Activated CD4-positive, alpha-beta T cell treated with anti-CD3 and anti-CD28 coated beads, Interleukin-2, amount 50 U/mL, for 1 hour (primary cell): ENCODE data around the gene TXNDC16.

Experiments
- DNase-seq: peaks from one replicate; pipeline ENCODE4 v3.0.0-alpha.2; 2020

Gene TXNDC16

DNA sequence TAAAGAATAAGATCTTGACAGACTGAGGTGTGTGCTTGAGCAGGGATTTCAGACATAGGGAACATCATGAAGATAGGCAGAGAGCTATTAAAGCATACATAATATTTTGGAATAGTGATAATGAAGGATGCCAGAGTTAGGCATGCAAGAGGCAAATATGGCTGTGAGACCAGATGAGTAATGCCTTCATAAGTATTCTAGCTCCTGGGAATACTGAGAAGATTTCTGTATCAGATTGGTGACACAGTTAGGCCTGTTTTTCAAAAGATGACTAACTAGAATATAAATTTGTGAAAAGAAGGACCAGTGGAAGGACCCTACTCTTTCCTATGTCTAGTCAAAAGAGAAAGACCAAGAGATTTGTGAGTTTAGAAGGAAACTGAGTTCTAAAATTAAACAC, 108.8 kb downstream of the TXNDC16 start:
- no peak for DNase-seq

GRCh38 chr14:52442602-52443001, 109.7 kb downstream of the TXNDC16 start:
- DNase-seq: no peak

DNA sequence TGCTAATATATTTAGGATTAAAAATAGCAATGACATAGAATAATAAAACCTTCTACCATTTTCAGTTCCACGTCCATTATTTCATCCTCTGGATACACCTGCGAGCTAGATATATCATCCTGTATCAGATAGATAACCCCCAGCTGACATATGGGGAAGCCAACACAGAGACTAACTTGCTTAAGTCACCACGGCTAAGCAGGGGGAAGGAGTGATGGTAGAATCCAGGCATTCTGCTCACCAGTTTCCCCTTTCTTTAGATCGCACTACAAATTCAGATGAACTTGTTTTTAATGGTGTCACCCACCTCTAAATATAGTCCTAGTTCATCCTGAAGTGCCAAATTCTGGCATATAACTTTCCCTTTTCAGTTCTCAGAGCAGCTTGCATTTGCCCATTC, 110.1 kb downstream of the TXNDC16 start:
- no peak for DNase-seq

- no peak for DNase-seq
These were observed 112.8 kb downstream of the TXNDC16 start for GRCh38 chr14:52439476-52439875.

- no peak for DNase-seq
These were observed 117.3 kb downstream of the TXNDC16 start for GRCh38 chr14:52434955-52435354.

GRCh38 chr14:52430474-52430873, 121.8 kb downstream of the TXNDC16 start:
- DNase-seq: no peak

- DNase-seq: no peak
These were observed 122.9 kb downstream of the TXNDC16 start for GRCh38 chr14:52429451-52429850.

DNA sequence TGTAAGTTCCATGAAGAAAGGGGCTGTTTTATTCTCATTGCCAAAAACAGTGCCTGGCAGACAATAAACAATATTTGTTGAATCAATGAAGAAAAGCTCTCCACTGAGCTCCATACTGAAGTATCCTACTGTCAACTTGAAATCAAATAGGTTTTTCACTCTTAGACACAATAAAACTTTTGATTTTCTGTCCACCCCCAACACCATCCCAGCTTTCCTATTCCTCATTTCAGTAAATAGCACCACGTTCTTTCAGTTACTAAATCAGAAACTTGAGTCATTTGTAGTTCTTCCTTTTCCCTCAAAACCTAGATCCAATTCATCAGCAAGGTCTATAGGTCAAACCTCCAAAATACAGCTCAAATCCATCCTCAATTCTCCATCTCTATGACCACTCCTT, 124.8 kb downstream of the TXNDC16 start:
- no peak for DNase-seq

DNA sequence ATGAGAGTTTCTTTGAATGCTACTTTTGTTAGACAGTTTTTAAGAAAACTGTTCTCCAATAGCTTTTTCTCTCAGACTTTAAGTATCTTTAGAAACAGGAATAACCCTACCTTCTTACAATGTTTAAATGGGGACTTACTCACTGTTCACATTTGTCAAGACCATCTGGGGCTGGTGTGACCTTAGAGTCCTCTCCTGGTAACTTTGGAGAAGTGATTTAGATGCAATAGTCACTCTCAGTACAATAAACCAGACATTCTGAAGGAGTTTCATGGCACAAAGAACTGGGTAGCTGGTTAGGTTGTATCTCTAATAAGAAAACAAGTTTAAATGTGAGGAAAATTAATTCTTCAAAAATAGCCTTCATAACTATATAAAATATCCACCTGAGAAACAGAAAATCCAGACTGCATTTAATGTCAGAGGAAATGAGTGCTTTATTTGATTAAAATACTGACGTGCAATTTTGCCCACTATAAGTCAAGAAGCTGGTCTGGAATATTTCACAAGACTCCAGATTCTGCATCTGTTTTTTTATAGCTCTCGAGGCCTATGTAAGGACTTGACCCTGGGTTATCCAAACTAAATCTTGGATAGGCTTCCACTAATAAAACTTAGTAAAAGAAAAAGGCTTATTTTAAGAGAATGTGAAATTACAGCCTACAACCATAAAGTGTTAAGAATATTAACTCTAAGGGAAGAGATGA, 129.5 kb downstream of the TXNDC16 start:
- DNase-seq: no peak

DNA sequence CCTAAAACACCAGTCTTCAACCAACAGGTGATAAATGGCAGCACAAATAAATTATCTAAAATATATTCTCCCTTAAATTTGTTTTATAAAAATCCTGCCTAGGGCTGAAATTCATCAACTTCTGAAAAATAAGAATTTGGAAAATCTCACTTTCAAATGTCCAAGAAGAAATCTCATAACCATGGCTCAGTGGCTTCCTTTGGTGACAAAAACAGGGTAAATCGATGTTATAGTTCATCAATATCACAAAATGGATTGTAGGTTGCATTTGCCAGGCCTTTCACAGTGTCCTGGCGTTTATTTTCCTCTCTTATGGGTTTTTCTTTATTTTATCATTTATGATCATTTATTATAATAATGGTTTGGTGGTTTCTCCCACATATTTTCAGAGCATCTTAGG, 135.2 kb downstream of the TXNDC16 start:
- no peak for DNase-seq

DNA sequence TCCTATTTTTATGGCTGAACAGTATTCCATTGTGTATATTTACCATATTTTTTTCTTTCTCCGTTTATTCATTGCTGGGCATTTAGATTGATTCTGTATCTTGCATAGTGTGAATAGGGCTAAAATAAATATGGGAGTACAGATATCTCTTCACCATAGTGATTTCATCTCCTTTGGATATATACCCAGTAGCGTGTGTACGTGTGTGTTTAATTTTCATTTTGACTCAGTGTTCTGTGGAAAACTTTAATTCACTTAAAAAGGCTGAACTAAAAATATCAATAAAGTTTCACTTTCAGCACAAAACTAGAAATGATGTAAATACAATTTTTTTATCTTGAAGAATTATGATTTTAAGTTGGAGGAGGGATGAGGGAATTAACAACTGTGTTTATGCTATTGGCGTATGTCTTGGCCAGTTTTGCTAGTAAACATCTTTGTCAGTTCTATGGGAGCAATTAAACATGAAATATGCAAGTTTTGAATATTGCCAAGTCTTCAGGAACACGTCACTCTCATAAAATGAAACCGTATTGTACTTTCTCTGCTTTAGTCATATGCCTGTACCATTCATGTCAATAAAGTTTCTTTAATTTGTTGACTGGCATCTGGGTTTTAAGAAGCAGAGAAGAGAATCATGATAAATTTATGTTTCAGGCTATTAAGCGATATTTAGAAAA, 138.4 kb downstream of the TXNDC16 start:
- no peak for DNase-seq

DNA sequence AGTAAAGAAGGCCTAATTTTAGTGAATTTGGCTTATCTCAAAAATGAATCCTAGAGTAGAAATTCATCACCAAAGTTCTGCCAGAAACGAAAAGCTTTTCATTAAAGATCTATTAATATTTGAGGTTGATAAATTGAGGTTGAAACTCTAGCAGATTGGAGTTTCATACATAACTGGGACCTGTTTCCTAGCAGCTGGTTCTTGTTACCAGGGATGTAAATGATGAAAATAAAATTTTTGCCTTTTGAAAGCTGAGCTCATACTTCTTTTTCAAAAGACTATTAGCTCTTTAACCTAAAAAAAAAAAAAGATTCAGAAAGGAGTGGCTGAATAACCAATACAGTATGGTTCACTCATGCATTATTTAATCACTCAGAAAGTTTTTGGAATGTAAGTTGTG, 139.9 kb downstream of the TXNDC16 start:
- no peak for DNase-seq

DNA sequence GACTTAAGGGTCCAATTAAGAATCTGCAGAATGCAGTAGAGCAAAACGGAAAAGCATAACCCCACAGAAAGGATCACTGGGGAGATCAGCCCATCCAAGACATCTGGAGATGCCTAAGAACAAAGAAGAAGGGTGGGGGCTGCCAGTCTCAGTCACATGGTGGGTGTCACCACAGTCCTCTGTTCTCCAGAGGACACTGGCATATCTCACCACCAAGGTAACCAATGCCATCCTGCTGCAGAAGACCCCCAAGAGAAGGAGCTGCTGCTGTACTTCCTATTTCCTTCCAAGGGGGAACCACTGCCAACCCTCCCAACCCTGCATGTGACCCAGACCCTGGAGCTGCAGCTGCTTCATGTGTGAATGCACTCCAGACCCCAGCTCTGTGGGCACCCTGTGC, 147.0 kb downstream of the TXNDC16 start:
- DNase-seq: no peak

GRCh38 chr14:52402812-52403526, 149.3 kb downstream of the TXNDC16 start:
- no peak for DNase-seq

DNA sequence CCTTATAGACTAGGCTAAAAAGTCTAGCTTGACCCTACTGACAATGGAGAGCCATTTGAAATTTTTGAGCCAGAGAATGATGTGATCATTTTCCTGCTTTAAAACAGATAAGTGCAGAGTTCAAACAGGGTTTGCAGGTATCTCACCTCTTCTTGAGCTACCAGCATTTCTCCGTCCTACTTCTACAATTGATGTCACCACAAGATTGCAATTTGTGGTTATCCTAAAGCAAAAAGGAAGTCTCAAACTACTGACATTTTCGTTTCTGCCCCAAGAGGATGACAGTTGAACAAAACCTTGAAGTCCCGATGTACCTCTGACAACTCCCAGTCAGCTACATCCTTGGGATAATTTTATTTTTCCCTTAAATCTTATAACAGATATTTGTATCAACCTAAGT, 151.5 kb downstream of the TXNDC16 start:
- DNase-seq: no peak

GRCh38 chr14:52399921-52400595, 152.2 kb downstream of the TXNDC16 start:
- DNase-seq: no peak

DNA sequence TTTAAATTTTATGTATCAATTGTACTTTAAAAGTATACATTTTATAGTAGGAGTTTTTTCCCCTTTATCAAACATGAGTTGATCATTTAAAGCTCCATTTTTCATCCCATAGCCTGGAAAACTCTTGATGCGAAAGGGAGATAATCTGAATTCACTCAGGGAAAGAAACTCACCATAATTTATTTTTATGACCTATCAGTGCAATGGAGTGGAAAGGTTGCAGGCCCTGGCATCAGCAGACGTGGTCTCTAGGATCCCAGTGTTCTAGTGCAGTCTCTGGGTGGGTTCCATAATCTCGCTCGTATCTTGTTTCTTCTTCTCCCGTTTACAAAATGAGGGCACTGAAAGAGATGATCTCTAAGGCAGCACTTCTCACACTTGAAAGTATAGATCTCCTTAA, 153.2 kb downstream of the TXNDC16 start:
- no peak for DNase-seq

DNA sequence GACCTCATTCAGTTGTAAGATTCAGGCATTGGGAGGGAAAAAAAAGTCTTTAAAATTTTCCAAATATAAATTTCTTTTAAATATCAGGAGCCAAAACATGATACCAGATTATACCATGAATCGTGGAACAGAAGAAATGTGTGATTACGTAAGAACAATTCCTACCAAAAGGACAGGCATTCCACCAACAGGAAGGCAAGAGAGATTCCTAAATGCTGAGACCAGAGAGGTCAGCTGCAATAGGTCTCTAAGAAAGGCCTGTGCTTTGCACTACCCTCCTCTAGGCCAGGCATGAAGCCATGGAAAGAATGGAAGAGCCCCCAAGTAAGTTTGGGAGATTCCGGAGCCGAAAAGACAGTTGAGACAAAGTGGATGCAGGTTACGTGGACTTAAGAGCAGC, 154.5 kb downstream of the TXNDC16 start:
- no peak for DNase-seq

- DNase-seq: no peak
These were observed 156.6 kb downstream of the TXNDC16 start for GRCh38 chr14:52395728-52396127.

DNA sequence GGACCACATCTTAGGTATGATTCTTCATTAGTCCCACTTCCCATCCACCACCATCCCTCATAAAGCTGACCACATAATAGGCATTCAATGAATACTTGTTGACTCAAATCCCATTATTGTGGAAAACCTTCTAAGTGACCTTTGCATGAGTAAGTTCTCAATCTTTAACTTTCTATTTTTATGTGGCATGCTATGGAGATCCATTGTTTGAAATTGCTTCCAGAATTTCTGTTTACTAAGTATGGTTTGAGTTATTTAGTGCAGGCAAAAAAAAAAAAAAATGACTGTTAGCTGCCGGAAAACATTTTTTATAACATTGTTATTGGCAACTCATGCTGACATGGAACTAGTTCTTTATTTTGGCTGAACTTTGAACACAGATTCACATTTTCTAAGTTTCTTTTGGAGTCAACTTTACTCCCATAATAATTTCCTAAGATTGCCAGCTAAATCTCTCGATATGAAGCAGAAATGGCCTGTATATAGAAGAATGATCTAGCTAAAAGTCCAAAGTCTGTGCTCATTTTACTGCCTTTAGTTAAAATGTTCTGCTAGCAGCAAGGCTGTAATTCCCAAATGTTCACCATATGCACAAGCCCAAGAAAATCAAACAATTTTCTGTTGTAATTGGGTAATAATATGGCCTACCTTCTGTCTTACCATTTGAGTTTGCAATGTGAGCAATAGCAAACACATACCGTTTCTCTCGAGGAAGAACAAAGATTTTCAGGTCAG, 160.3 kb downstream of the TXNDC16 start:
- DNase-seq: no peak
